ENCODE results near the gene GAB2. TPM values are rescaled to one million over a fixed set of nuclear protein-coding genes. Genes with fewer than 3 reads are reported as not detected.
"Not testable (repeated sequence)": the region's sequence is repeated elsewhere in the genome, so short reads cannot be mapped to it uniquely, and the experiment has no call there.

Gene GAB2
- total RNA-seq, 1 donor from 2014 or later, result 39.9 TPM

GRCh38 chr11:78226684-78227680, 190.6 kb downstream of the GAB2 start:
- Mint-ChIP-seq H3K27me3 (ENCODE audit: low read depth) (no peaks in the 10 kb centered on the region), H3K36me3 (peaks cover 17% of the 10 kb centered on the region), H3K27ac (no peak overlapping the region), H3K4me1 (peaks cover 14% of the 10 kb centered on the region), H3K4me3 (no peak overlapping the region), H3K9me3 (no peaks in the 10 kb centered on the region)
- no peak for TF ChIP-seq CTCF (IDR thresholded peaks at IDR 0.05; ENCODE audit: unreplicated experiment)
- DNase-seq (ENCODE audit: low spot score in 2 of 2, unreplicated experiment in 2 of 2), result no peak

GRCh38 chr11:78224906-78225420, 192.7 kb downstream of the GAB2 start:
- H3K27ac Mint-ChIP-seq, result no peak overlapping the region
- no peaks in the 10 kb centered on the region for H3K9me3 Mint-ChIP-seq
- no peaks in the 10 kb centered on the region for H3K4me1 Mint-ChIP-seq
- H3K4me3 Mint-ChIP-seq, result no peak overlapping the region
- H3K27me3 Mint-ChIP-seq (ENCODE audit: low read depth), result no peaks in the 10 kb centered on the region
- no peak for TF ChIP-seq CTCF (IDR thresholded peaks at IDR 0.05; ENCODE audit: unreplicated experiment)
- no peak for DNase-seq (ENCODE audit: low spot score in 2 of 2, unreplicated experiment in 2 of 2)
- H3K36me3 Mint-ChIP-seq, result peaks cover 28% of the 10 kb centered on the region

GRCh38 chr11:78224506-78224905, 193.1 kb downstream of the GAB2 start:
- Mint-ChIP-seq H3K4me1 (no peaks in the 10 kb centered on the region), H3K4me3 (no peak overlapping the region), H3K27ac (no peak overlapping the region), H3K9me3 (no peaks in the 10 kb centered on the region), H3K27me3 (ENCODE audit: low read depth) (no peaks in the 10 kb centered on the region), H3K36me3 (peaks cover 28% of the 10 kb centered on the region)
- DNase-seq (ENCODE audit: low spot score in 2 of 2, unreplicated experiment in 2 of 2), result no peak
- TF ChIP-seq CTCF (IDR thresholded peaks at IDR 0.05; ENCODE audit: unreplicated experiment), result no peak

GRCh38 chr11:78223320-78223954, 194.2 kb downstream of the GAB2 start:
- no peak for TF ChIP-seq CTCF (IDR thresholded peaks at IDR 0.05; ENCODE audit: unreplicated experiment)
- H3K27me3 Mint-ChIP-seq (ENCODE audit: low read depth), result no peaks in the 10 kb centered on the region
- no peaks in the 10 kb centered on the region for H3K4me1 Mint-ChIP-seq
- DNase-seq (ENCODE audit: low spot score in 2 of 2, unreplicated experiment in 2 of 2), result no peak
- H3K27ac Mint-ChIP-seq, result no peak overlapping the region
- no peaks in the 10 kb centered on the region for H3K9me3 Mint-ChIP-seq
- H3K4me3 Mint-ChIP-seq, result no peak overlapping the region
- H3K36me3 Mint-ChIP-seq, result peaks cover 33% of the 10 kb centered on the region

GRCh38 chr11:78222726-78223125, 194.9 kb downstream of the GAB2 start:
- not testable (repeated sequence) for H3K9me3 Mint-ChIP-seq; H3K27ac Mint-ChIP-seq; DNase-seq (ENCODE audit: low spot score in 2 of 2, unreplicated experiment in 2 of 2); H3K27me3 Mint-ChIP-seq (ENCODE audit: low read depth); H3K4me3 Mint-ChIP-seq; H3K4me1 Mint-ChIP-seq
- peaks cover 37% of the 10 kb centered on the region for H3K36me3 Mint-ChIP-seq

Measured in mesothelial cell of epicardium (in vitro differentiated cells).